Lower lobe of right lung (tissue), 2 donors: Measurements from ENCODE around the gene CNNM2. TPM values are rescaled to one million over a fixed set of nuclear protein-coding genes. Genes with fewer than 3 reads are reported as not detected.

Experiments
- ATAC-seq, 2 donors: fragments of 200-7000 bp; cut with Tn5 transposase; one replicate each; pipeline ENCODE4 v1.9.1; 2020 to 2022; ENCODE audit warnings: mild to moderate bottlenecking in 2 of 2, moderate library complexity in 2 of 2
- DNase-seq: peaks from one replicate; pipeline ENCODE4 v3.0.0-alpha.2; 2020
- H3K27ac ChIP-seq: fragments of 200-600 bp; one replicate; pipeline ENCODE4 v1.8.0; 2022
- H3K27me3 ChIP-seq: fragments of 200-600 bp; one replicate; pipeline ENCODE4 v1.8.0; 2022; ENCODE audit warnings: low read depth
- H3K36me3 ChIP-seq: fragments of 200-600 bp; one replicate; pipeline ENCODE4 v1.8.0; 2022; ENCODE audit warnings: mild to moderate bottlenecking
- H3K4me1 ChIP-seq: fragments of 200-600 bp; one replicate; pipeline ENCODE4 v1.8.0; 2022
- H3K4me3 ChIP-seq: fragments of 200-600 bp; one replicate; pipeline ENCODE4 v1.8.0; 2022; ENCODE audit warnings: mild to moderate bottlenecking
- H3K9me3 ChIP-seq: fragments of 200-600 bp; one replicate; pipeline ENCODE4 v1.8.0; 2022
- CTCF ChIP-seq: fragments of 200-600 bp; IDR thresholded peaks from one replicate; pipeline ENCODE4 v1.8.0; 2022; ENCODE audit warnings: antibody characterized with exemption, mild to moderate bottlenecking
- intact Hi-C: fragments of 100-400 bp; cut with DNase I; formaldehyde crosslinking; loops from one replicate; pipeline ENCODE4 v1.11.0; 2022
- total RNA-seq: library from RNA; stranded (reverse); fragmentation: NEBNext Ultra II Directional; extraction: Animal tissue kit (Norgen Biotek cat#: 25700); gene quantifications from one replicate; pipeline ENCODE4 v1.2.1, GENCODE V29; 2021
- donor health status: DM: no; HTN: yes; CAD: no; lungs with severe emphysema.

CNNM2 gene
- total RNA-seq, 1 donor from 2014 or later, result 12.1 TPM

- TF ChIP-seq CTCF, result no peak
- H3K27ac ChIP-seq, result no peak overlapping the region
- DNase-seq (no peak), ATAC-seq (no peak)
- intact Hi-C loops, result no loop called here
- no peak overlapping the region for H3K4me3 ChIP-seq
- H3K27me3 ChIP-seq, result no peaks in the 10 kb centered on the region
- H3K4me1 ChIP-seq, result no peaks in the 10 kb centered on the region
- no peaks in the 10 kb centered on the region for H3K9me3 ChIP-seq
- no peaks in the 10 kb centered on the region for H3K36me3 ChIP-seq
Measured at GRCh38 chr10:103042908-103043307, 124.8 kb downstream of the CNNM2 start.

DNA sequence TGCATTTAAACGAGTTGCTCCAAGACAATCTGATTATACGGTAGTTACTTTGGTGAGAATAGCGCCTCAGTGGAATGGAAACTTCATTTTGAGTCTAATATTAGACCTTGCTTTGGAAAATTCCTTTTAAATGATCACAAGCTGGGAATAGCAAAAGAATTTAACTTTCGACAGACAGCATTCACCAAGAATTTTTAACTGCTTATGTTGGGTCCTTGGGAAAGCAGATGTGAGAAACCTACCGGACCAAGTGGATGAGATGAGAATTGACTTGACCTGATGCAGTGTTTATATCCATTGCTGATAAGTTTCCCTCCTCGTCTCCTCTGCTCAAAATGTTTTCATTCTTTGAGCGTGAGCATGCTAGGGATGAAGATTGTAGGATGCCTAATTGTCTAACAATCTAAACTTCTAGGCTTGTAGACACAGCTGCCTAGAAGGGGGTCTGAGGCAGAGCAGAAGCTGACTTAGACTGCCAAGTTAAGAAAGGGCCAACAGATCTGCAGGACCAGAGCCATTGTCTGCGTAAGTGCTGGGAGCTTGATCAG lies 126.9 kb downstream of the CNNM2 start:
- H3K4me1 ChIP-seq, result no peaks in the 10 kb centered on the region
- DNase-seq, result no peak
- no peak for TF ChIP-seq CTCF
- peaks cover 3% of the 10 kb centered on the region for H3K36me3 ChIP-seq
- intact Hi-C loops, result no loop called here
- no peak overlapping the region for H3K4me3 ChIP-seq
- no peak overlapping the region for H3K27ac ChIP-seq
- H3K9me3 ChIP-seq, result no peaks in the 10 kb centered on the region
- H3K27me3 ChIP-seq, result no peaks in the 10 kb centered on the region
- no peak for ATAC-seq

DNA sequence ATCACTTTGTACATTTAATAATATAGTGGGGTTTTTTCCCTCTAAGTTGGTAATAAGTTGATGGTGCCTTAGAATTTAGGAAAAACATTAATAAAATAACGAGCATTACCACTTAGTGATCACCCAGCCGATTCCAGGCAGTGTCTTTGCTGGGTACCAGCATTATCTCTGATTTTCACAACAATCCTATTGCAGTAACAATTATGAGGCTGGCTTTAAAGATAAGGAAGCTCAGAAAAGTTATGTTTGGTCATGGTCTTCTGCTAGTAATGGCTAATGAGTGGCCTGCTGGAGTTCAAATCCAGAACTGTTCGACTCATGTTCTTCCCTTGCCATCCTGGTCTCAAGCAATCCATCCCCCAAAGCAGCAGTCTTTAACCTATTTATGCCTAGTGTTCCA lies 127.9 kb downstream of the CNNM2 start:
- intact Hi-C loops, result no loop called here
- TF ChIP-seq CTCF, result no peak
- DNase-seq, result no peak
- Histone ChIP-seq H3K9me3 (no peaks in the 10 kb centered on the region), H3K4me1 (no peaks in the 10 kb centered on the region), H3K4me3 (no peak overlapping the region), H3K36me3 (peaks cover 3% of the 10 kb centered on the region), H3K27me3 (no peaks in the 10 kb centered on the region), H3K27ac (no peak overlapping the region)
- ATAC-seq, result no peak

- no peak overlapping the region for H3K4me3 ChIP-seq
- H3K4me1 ChIP-seq, result no peaks in the 10 kb centered on the region
- no peak for TF ChIP-seq CTCF
- no peaks in the 10 kb centered on the region for H3K27me3 ChIP-seq
- ATAC-seq, result no peak
- peaks cover 3% of the 10 kb centered on the region for H3K36me3 ChIP-seq
- H3K27ac ChIP-seq, result no peak overlapping the region
- intact Hi-C loops, result no loop called here
- DNase-seq, result no peak
- no peaks in the 10 kb centered on the region for H3K9me3 ChIP-seq
Measured at GRCh38 chr10:103047381-103047780, 129.3 kb downstream of the CNNM2 start.

- Histone ChIP-seq H3K4me3 (no peak overlapping the region), H3K9me3 (no peaks in the 10 kb centered on the region), H3K4me1 (peaks cover 11% of the 10 kb centered on the region), H3K27me3 (no peaks in the 10 kb centered on the region), H3K27ac (no peak overlapping the region), H3K36me3 (peaks cover 3% of the 10 kb centered on the region)
- intact Hi-C loops, result no loop called here
- TF ChIP-seq CTCF, result no peak
- DNase-seq (no peak), ATAC-seq (no peak)
Measured at GRCh38 chr10:103049237-103049636, 131.1 kb downstream of the CNNM2 start.
